ENCODE data around the gene LCAT. TPM values are rescaled to one million over a fixed set of nuclear protein-coding genes. Genes with fewer than 3 reads are reported as not detected.

Gene LCAT
- total RNA-seq, 4 donors from 2014 or later, result 6.4 to 16.5 (median 12.1) TPM

- H3K4me3 ChIP-seq (ENCODE audit: low read depth, poor library complexity, severe bottlenecking), result peak within 1 kb of the TSS; percentile 71
- intact Hi-C loops (cut with DNase I; ENCODE audit: low total_unique reads), result no loop called here
- no peak for TF ChIP-seq CTCF (IDR thresholded peaks at IDR 0.05)
- no peak for TF ChIP-seq POLR2A (IDR thresholded peaks at IDR 0.05)
- DNase-seq (ENCODE audit: low spot score in 2 of 2), result peak; percentile 75 to 93
- 0 to 1% methylated on average over 19 to 45 of the region's 54 CpGs for WGBS, 2 donors
These were observed 7.6 kb downstream of the LCAT start, which contains the start of gene PSMB10 for GRCh38 chr16:67936124-67936879. Gene PSMB10 (minus strand): TSS chr16:67936850. CDS start chr16:67936749, 101 bp downstream.

GRCh38 chr16:67935402-67936123, 8.4 kb downstream of the LCAT start:
- peak; percentile 96 to 99 for DNase-seq (ENCODE audit: low spot score in 2 of 2)
- H3K4me3 ChIP-seq (ENCODE audit: low read depth, poor library complexity, severe bottlenecking), result peak overlapping the region; percentile 71
- TF ChIP-seq POLR2A (IDR thresholded peaks at IDR 0.05) (peak in 1 of 2 donors; percentile 13), CTCF (IDR thresholded peaks at IDR 0.05) (no peak)
- intact Hi-C loops (cut with DNase I; ENCODE audit: low total_unique reads), result no loop called here
- 2% methylated on average over 42 of the region's 55 CpGs for WGBS, 2 donors

GRCh38 chr16:67935101-67935401, 8.9 kb downstream of the LCAT start:
- no peak for DNase-seq (ENCODE audit: low spot score in 2 of 2)
- intact Hi-C loops (cut with DNase I; ENCODE audit: low total_unique reads), result no loop called here
- 37% methylated on average over 13 of the region's 13 CpGs for WGBS, 2 donors
- peak overlapping the region; percentile 7 for H3K4me3 ChIP-seq (ENCODE audit: low read depth, poor library complexity, severe bottlenecking)
- TF ChIP-seq CTCF (IDR thresholded peaks at IDR 0.05), result no peak
- no peak for TF ChIP-seq POLR2A (IDR thresholded peaks at IDR 0.05)

GRCh38 chr16:67934306-67935100, 9.4 kb downstream of the LCAT start:
- H3K4me3 ChIP-seq (ENCODE audit: low read depth, poor library complexity, severe bottlenecking), result no peak overlapping the region
- peak in 1 of 2 donors; percentile 87 for DNase-seq (ENCODE audit: low spot score in 2 of 2)
- TF ChIP-seq POLR2A (IDR thresholded peaks at IDR 0.05), result no peak
- no peak for TF ChIP-seq CTCF (IDR thresholded peaks at IDR 0.05)
- 60 to 65% methylated on average over 6 to 13 of the region's 13 CpGs for WGBS, 2 donors
- intact Hi-C loops (cut with DNase I; ENCODE audit: low total_unique reads), result no loop called here

- TF ChIP-seq CTCF (IDR thresholded peaks at IDR 0.05) (no peak), POLR2A (IDR thresholded peaks at IDR 0.05) (no peak)
- H3K4me3 ChIP-seq (ENCODE audit: low read depth, poor library complexity, severe bottlenecking), result no peak overlapping the region
- WGBS, 2 donors, result 56 to 66% methylated on average over 6 to 7 of the region's 7 CpGs
- intact Hi-C loops (cut with DNase I; ENCODE audit: low total_unique reads), result no loop called here
- no peak for DNase-seq (ENCODE audit: low spot score in 2 of 2)
These were observed 10.1 kb downstream of the LCAT start for GRCh38 chr16:67933805-67934204.
